HG02981 (cell line): ENCODE data around the gene THTPA.
"Not testable (repeated sequence)": the region's sequence is repeated elsewhere in the genome, so short reads cannot be mapped to it uniquely, and the experiment has no call there.

ENCODE experiments used
- ATAC-seq: cut with Tn5 transposase; IDR thresholded peaks from one replicate; pipeline ENCODE4 v1.9.1; 2021; ENCODE audit warnings: mild to moderate bottlenecking, moderate library complexity; ENCODE audit not compliant: unreplicated experiment

THTPA gene

GRCh38 chr14:23609001-23609400 is 52.9 kb downstream of the THTPA start:
- ATAC-seq: no peak

- not testable (repeated sequence) for ATAC-seq
Measured at GRCh38 chr14:23609411-23610089, 53.5 kb downstream of the THTPA start.
